NT2/D1 (cell line): ENCODE results near the gene SYVN1.

ENCODE experiments used
- SUZ12 ChIP-seq: IDR thresholded peaks from 2 replicates; pipeline ENCODE4 v1.6.1; 2011; ENCODE audit not compliant: insufficient read length, insufficient read depth; ENCODE audit errors: extremely low read depth
- YY1 ChIP-seq: IDR thresholded peaks from 2 replicates; pipeline ENCODE4 v1.6.1; 2011; ENCODE audit not compliant: insufficient read length, insufficient read depth
- ZNF274 ChIP-seq: IDR thresholded peaks from 2 replicates; pipeline ENCODE4 v1.6.1; 2011; ENCODE audit warnings: mild to moderate bottlenecking, low read depth, low read length

DNA sequence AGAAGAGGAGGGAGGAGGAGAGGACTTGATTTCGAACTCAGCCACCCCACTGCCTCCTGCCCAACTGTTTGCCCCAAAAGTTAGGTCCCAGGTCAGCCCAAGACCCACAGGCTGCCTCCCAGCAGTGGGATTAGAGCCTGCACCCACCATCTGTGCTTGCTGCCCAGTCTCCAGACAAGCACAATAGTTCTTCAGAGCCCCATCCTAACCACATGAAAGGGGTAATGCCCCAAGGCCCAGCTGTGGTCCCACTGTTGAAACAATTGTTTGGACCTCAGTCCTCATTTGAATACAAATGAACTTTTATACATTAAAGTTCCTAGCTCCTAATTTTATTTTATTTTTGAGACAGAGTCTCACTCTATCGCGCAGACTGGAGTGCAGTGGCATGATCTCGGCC is 43.7 kb downstream of the SYVN1 start:
- TF ChIP-seq YY1, result no peak
- no peak for TF ChIP-seq ZNF274
- TF ChIP-seq SUZ12, result no peak
